ENCODE data around the gene TMTC2. TPM values are rescaled to one million over a fixed set of nuclear protein-coding genes. Genes with fewer than 3 reads are reported as not detected.

The TMTC2 gene
- total RNA-seq, 1 donor from 2014 or later, result 3.6 TPM

GRCh38 chr12:82730953-82731459, 44.3 kb downstream of the TMTC2 start:
- no peak for TF ChIP-seq CTCF (IDR thresholded peaks at IDR 0.05; ENCODE audit: unreplicated experiment)
- H3K36me3 Mint-ChIP-seq (ENCODE audit: low read depth, unreplicated experiment), result peaks cover 4% of the 10 kb centered on the region
- no peak overlapping the region for H3K27ac Mint-ChIP-seq (ENCODE audit: unreplicated experiment)
- H3K4me3 Mint-ChIP-seq (ENCODE audit: unreplicated experiment), result no peak overlapping the region
- DNase-seq (ENCODE audit: low spot score), result no peak
- no peaks in the 10 kb centered on the region for H3K27me3 Mint-ChIP-seq (ENCODE audit: unreplicated experiment)
- no peaks in the 10 kb centered on the region for H3K4me1 Mint-ChIP-seq (ENCODE audit: unreplicated experiment)
- no peaks in the 10 kb centered on the region for H3K9me3 Mint-ChIP-seq (ENCODE audit: unreplicated experiment)

- H3K27ac Mint-ChIP-seq (ENCODE audit: unreplicated experiment), result no peak overlapping the region
- DNase-seq (ENCODE audit: low spot score), result no peak
These were observed 53.7 kb downstream of the TMTC2 start for GRCh38 chr12:82740129-82741000.

GRCh38 chr12:82745063-82745674, 58.5 kb downstream of the TMTC2 start:
- Mint-ChIP-seq H3K27me3 (ENCODE audit: unreplicated experiment) (peaks cover 2% of the 10 kb centered on the region), H3K27ac (ENCODE audit: unreplicated experiment) (no peak overlapping the region), H3K4me3 (ENCODE audit: unreplicated experiment) (no peak overlapping the region), H3K4me1 (ENCODE audit: unreplicated experiment) (peaks cover 11% of the 10 kb centered on the region), H3K9me3 (ENCODE audit: unreplicated experiment) (no peaks in the 10 kb centered on the region), H3K36me3 (ENCODE audit: low read depth, unreplicated experiment) (no peaks in the 10 kb centered on the region)
- DNase-seq (ENCODE audit: low spot score), result no peak
- no peak for TF ChIP-seq CTCF (IDR thresholded peaks at IDR 0.05; ENCODE audit: unreplicated experiment)

More at GRCh38 chr12:82740129-82741000, 53.7 kb downstream of the TMTC2 start:
- no peak for TF ChIP-seq CTCF (IDR thresholded peaks at IDR 0.05; ENCODE audit: unreplicated experiment)
- Mint-ChIP-seq H3K9me3 (ENCODE audit: unreplicated experiment) (no peaks in the 10 kb centered on the region), H3K4me1 (ENCODE audit: unreplicated experiment) (peaks cover 5% of the 10 kb centered on the region), H3K4me3 (ENCODE audit: unreplicated experiment) (no peak overlapping the region), H3K27me3 (ENCODE audit: unreplicated experiment) (peaks cover 2% of the 10 kb centered on the region), H3K36me3 (ENCODE audit: low read depth, unreplicated experiment) (no peaks in the 10 kb centered on the region)

GRCh38 chr12:82745807-82746206, 59.1 kb downstream of the TMTC2 start:
- H3K36me3 Mint-ChIP-seq (ENCODE audit: low read depth, unreplicated experiment), result no peaks in the 10 kb centered on the region
- no peak for DNase-seq (ENCODE audit: low spot score)
- peaks cover 11% of the 10 kb centered on the region for H3K4me1 Mint-ChIP-seq (ENCODE audit: unreplicated experiment)
- no peaks in the 10 kb centered on the region for H3K9me3 Mint-ChIP-seq (ENCODE audit: unreplicated experiment)
- no peak overlapping the region for H3K27ac Mint-ChIP-seq (ENCODE audit: unreplicated experiment)
- H3K4me3 Mint-ChIP-seq (ENCODE audit: unreplicated experiment), result no peak overlapping the region
- TF ChIP-seq CTCF (IDR thresholded peaks at IDR 0.05; ENCODE audit: unreplicated experiment), result no peak
- peaks cover 2% of the 10 kb centered on the region for H3K27me3 Mint-ChIP-seq (ENCODE audit: unreplicated experiment)

GRCh38 chr12:82746668-82747067, 60.0 kb downstream of the TMTC2 start:
- H3K36me3 Mint-ChIP-seq (ENCODE audit: low read depth, unreplicated experiment), result no peaks in the 10 kb centered on the region
- no peak for DNase-seq (ENCODE audit: low spot score)
- TF ChIP-seq CTCF (IDR thresholded peaks at IDR 0.05; ENCODE audit: unreplicated experiment), result no peak
- no peak overlapping the region for H3K27ac Mint-ChIP-seq (ENCODE audit: unreplicated experiment)
- peaks cover 2% of the 10 kb centered on the region for H3K27me3 Mint-ChIP-seq (ENCODE audit: unreplicated experiment)
- H3K4me3 Mint-ChIP-seq (ENCODE audit: unreplicated experiment), result no peak overlapping the region
- H3K9me3 Mint-ChIP-seq (ENCODE audit: unreplicated experiment), result no peaks in the 10 kb centered on the region
- H3K4me1 Mint-ChIP-seq (ENCODE audit: unreplicated experiment), result peaks cover 11% of the 10 kb centered on the region
